Activated B cell treated with CpG ODN at 0.5 μM for 24 hours (primary cell): Measurements from ENCODE around the gene ERC1. TPM values are rescaled to one million over a fixed set of nuclear protein-coding genes. Genes with fewer than 3 reads are reported as not detected.

Experiments
- ATAC-seq: fragments of 200-7000 bp; cut with Tn5 transposase; one replicate; pipeline ENCODE4 v1.10.0; 2021; ENCODE audit warnings: low read depth, mild to moderate bottlenecking, moderate library complexity
- CTCF ChIA-PET: fragments of 350-600 bp; sonication (Branson Sonifier 250); formaldehyde crosslinking; loops from one replicate; lab custom pipeline; 2021; ENCODE audit warnings: antibody characterized with exemption; lab: Charles Lee
- POLR2A ChIA-PET: fragments of 350-600 bp; sonication (Branson Sonifier 250); formaldehyde crosslinking; loops from one replicate; lab custom pipeline; 2021; ENCODE audit warnings: antibody characterized with exemption; lab: Charles Lee
- DNase-seq: peaks from one replicate; pipeline ENCODE4 v3.0.0; 2022
- H3K27ac Mint-ChIP-seq: one replicate; pipeline ENCODE4 v1.8.0; 2020; ENCODE audit warnings: mixed read lengths
- H3K27me3 Mint-ChIP-seq: one replicate; pipeline ENCODE4 v1.8.0; 2021; ENCODE audit warnings: mixed read lengths
- H3K36me3 Mint-ChIP-seq: one replicate; pipeline ENCODE4 v1.8.0; 2021; ENCODE audit warnings: low read depth, mixed read lengths
- H3K4me1 Mint-ChIP-seq: one replicate; pipeline ENCODE4 v1.8.0; 2021; ENCODE audit warnings: mixed read lengths
- H3K4me3 Mint-ChIP-seq: one replicate; pipeline ENCODE4 v1.8.0; 2020; ENCODE audit warnings: mild to moderate bottlenecking, mixed read lengths
- H3K9me3 Mint-ChIP-seq: one replicate; pipeline ENCODE4 v1.8.0; 2020; ENCODE audit warnings: mixed read lengths
- intact Hi-C: fragments of 100-400 bp; cut with micrococcal nuclease; formaldehyde crosslinking; loops from one replicate; pipeline ENCODE4 v1.15.1; 2024
- total RNA-seq: library from RNA; stranded (reverse); gene quantifications from 2 replicates; pipeline ENCODE4 v1.2.3, GENCODE V29; 2022
- TF ChIP-seq, protein P1 (sequence below): fragments of 200-600 bp; IDR thresholded peaks from one replicate; pipeline ENCODE4 v1.8.0; 2022; ENCODE audit warnings: antibody characterized with exemption, mild to moderate bottlenecking

Gene ERC1
- total RNA-seq, result 51.1 and 57.0 TPM in 2 replicates

DNA sequence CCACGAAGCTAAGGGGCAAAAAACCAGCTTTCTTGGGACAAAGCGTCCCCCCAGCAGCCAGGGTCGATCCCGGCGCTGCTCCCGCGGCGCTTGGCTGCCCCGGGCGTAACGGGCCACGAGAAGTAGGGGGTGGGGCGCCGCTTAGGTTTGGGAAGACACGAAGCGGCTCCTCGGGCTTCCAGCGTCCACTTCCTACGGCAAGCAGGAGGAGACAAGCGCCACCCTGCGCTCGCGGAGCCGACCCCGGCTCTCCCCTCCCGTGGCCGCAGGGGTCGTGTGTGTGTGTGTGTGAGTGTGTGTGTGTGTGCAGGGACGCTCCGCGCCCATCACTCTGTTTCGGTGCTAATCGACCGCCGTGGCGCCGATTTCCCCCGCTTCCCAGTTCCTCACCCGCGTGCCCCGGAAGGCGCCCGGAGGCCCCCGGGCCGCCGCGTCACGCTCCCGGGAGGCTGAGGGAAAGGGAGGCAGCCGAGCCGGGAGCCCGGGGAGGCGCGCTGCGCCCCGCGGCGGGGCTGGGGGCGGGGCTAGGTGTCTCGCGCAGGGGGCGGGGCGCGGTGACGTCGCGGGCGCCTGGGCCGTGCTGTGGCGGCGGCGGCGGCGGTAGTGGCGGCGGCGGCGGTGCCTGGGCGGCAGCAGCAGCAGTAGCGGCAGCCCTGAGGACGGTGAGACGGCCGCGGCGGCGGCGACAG, at the start of gene ERC1:
TSS of gene ERC1 (plus strand) at position 563 of the 689 bp plus-strand sequence. CDS start 36,681 bp downstream, outside the sequence.
- H3K27me3 Mint-ChIP-seq, result no peaks in the 10 kb centered on the region
- ChIA-PET CTCF (interaction anchor here (0.8 to 1.2 kb wide), 3 partner anchors 41 to 102 kb away, joined by 3 to 4 read pairs (median 3); partner anchors contain the start of gene RAD52), POLR2A (interaction anchor here (0.7 to 3.0 kb wide), 9 partner anchors 9 to 603 kb away, joined by 3 to 46 read pairs (median 4); partner anchors contain the start of genes KDM5A and RAD52)
- TF ChIP-seq, protein P1, sequence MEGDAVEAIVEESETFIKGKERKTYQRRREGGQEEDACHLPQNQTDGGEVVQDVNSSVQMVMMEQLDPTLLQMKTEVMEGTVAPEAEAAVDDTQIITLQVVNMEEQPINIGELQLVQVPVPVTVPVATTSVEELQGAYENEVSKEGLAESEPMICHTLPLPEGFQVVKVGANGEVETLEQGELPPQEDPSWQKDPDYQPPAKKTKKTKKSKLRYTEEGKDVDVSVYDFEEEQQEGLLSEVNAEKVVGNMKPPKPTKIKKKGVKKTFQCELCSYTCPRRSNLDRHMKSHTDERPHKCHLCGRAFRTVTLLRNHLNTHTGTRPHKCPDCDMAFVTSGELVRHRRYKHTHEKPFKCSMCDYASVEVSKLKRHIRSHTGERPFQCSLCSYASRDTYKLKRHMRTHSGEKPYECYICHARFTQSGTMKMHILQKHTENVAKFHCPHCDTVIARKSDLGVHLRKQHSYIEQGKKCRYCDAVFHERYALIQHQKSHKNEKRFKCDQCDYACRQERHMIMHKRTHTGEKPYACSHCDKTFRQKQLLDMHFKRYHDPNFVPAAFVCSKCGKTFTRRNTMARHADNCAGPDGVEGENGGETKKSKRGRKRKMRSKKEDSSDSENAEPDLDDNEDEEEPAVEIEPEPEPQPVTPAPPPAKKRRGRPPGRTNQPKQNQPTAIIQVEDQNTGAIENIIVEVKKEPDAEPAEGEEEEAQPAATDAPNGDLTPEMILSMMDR, result no peak
- H3K27ac Mint-ChIP-seq, result peak within 1 kb of the TSS; percentile 91
- intact Hi-C loops, result loop anchor here (1.0 to 2.0 kb wide), 5 partner anchors 32 to 604 kb away; partner anchors contain the start of genes FBXL14, KDM5A, RAD52 and WNK1
- H3K36me3 Mint-ChIP-seq, result peaks cover 2% of the 10 kb centered on the region
- peaks cover 29% of the 10 kb centered on the region for H3K4me1 Mint-ChIP-seq
- H3K4me3 Mint-ChIP-seq, result peak within 1 kb of the TSS; percentile 95
- ATAC-seq (peak; percentile 89), DNase-seq (peak; percentile 94)
- H3K9me3 Mint-ChIP-seq, result no peaks in the 10 kb centered on the region

DNA sequence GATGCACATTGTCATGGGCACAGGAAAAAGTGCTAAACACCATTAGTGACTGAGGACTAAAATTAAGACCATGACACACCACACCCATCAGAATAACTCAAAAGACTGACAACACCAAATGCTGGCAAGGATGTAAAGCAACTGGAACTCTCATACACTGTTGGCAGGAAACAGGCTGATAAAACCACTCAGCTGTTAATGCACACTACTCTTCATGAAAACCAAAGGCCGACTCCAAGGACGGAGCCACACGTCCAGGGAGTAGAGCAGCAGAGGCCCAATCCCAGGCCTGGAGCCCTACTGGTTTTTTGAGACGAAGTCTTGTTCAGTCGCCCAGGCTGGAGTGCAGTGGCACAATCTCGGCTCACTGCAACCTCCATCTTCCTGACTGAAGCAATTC, 48.0 kb upstream of the ERC1 start:
- intact Hi-C loops, result no loop called here
- no peak overlapping the region for H3K4me3 Mint-ChIP-seq
- ATAC-seq (no peak), DNase-seq (no peak)
- peaks cover 20% of the 10 kb centered on the region for H3K4me1 Mint-ChIP-seq
- no peaks in the 10 kb centered on the region for H3K27me3 Mint-ChIP-seq
- H3K36me3 Mint-ChIP-seq, result peaks cover 50% of the 10 kb centered on the region
- CTCF ChIA-PET, result no interaction called here
- H3K9me3 Mint-ChIP-seq, result no peaks in the 10 kb centered on the region
- no peak overlapping the region for H3K27ac Mint-ChIP-seq
- TF ChIP-seq, protein P1, result no peak
- POLR2A ChIA-PET, result no interaction called here

DNA sequence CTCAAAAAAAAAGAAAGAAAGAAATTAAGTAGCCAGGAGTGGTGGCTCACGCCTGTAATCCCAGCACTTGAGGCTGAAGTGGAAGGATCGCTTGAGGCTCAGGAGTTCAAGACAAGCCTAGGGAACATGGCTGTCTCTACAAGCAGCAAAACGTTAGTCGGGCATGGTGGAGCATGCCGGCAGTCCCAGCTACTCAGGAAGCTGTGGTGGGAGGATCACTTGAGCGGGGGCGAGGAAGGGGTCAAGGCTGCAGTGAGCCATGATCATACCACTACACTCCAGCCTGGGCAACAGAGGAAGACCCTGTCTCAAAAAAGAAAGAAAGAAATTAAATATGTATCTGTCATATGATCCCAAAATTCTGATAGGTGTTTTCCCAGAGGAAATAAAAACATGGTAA, 46.8 kb upstream of the ERC1 start:
- Mint-ChIP-seq H3K27me3 (no peaks in the 10 kb centered on the region), H3K4me1 (peaks cover 30% of the 10 kb centered on the region), H3K27ac (peak overlapping the region; percentile 28), H3K9me3 (no peaks in the 10 kb centered on the region), H3K4me3 (no peak overlapping the region), H3K36me3 (peaks cover 49% of the 10 kb centered on the region)
- ATAC-seq, result no peak
- POLR2A ChIA-PET, result no interaction called here
- no peak for DNase-seq
- TF ChIP-seq, protein P1, result no peak
- intact Hi-C loops, result no loop called here
- CTCF ChIA-PET, result no interaction called here

DNA sequence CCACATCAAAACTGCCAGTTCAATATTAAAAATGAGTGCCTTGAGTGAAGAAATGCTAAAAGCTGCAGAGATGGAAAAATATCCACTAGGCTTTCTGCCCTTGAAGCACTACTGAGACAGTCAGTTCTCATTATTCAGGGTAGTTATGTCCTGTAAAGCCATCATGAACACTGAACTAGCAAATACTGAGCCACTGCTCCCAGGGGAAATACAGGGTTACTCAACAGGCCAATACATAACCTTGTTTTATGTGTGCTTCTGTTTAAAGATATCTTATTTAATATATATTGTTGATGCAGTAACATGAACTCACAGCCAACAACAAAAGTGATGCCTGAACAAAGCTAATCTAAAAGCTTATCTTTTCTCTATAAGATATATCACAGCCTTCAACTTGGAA, 44.8 kb upstream of the ERC1 start:
- H3K27ac Mint-ChIP-seq, result no peak overlapping the region
- no peak for DNase-seq
- TF ChIP-seq, protein P1, result no peak
- H3K9me3 Mint-ChIP-seq, result no peaks in the 10 kb centered on the region
- no peaks in the 10 kb centered on the region for H3K27me3 Mint-ChIP-seq
- intact Hi-C loops, result no loop called here
- ATAC-seq, result no peak
- POLR2A ChIA-PET, result interaction anchor here (0.7 kb wide), 2 partner anchors 113 to 383 kb away, joined by 3 to 10 read pairs; no protein-coding TSS in a partner anchor
- CTCF ChIA-PET, result no interaction called here
- H3K4me3 Mint-ChIP-seq, result no peak overlapping the region
- H3K4me1 Mint-ChIP-seq, result peaks cover 33% of the 10 kb centered on the region
- peaks cover 38% of the 10 kb centered on the region for H3K36me3 Mint-ChIP-seq

DNA sequence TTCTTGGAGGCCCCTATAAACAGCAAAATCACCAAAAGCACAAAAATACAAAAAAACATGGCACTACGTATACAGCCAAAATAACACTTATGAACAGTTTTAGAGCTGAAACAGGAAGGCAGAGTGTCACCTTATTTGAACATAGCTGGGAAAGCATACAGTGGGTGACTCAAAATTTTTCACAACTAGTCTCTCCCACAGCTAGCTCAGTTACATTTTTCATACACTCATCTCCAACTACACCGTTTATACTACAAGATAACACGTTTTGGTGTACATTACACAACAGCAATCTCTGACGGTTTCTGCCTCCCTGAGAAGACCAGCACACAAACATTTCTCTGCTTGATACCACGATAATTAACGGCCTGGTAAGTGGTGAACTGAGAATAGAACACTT, 44.4 kb upstream of the ERC1 start:
- Mint-ChIP-seq H3K4me1 (peaks cover 33% of the 10 kb centered on the region), H3K4me3 (no peak overlapping the region), H3K27me3 (no peaks in the 10 kb centered on the region), H3K9me3 (no peaks in the 10 kb centered on the region), H3K36me3 (peaks cover 38% of the 10 kb centered on the region), H3K27ac (no peak overlapping the region)
- TF ChIP-seq, protein P1, result no peak
- DNase-seq, result no peak
- POLR2A ChIA-PET, result no interaction called here
- ATAC-seq, result no peak
- intact Hi-C loops, result no loop called here
- CTCF ChIA-PET, result no interaction called here
